Measurements from ENCODE around the gene LRRIQ1.
"Not testable (repeated sequence)": the region's sequence is repeated elsewhere in the genome, so short reads cannot be mapped to it uniquely, and the experiment has no call there.

Gene LRRIQ1

DNA sequence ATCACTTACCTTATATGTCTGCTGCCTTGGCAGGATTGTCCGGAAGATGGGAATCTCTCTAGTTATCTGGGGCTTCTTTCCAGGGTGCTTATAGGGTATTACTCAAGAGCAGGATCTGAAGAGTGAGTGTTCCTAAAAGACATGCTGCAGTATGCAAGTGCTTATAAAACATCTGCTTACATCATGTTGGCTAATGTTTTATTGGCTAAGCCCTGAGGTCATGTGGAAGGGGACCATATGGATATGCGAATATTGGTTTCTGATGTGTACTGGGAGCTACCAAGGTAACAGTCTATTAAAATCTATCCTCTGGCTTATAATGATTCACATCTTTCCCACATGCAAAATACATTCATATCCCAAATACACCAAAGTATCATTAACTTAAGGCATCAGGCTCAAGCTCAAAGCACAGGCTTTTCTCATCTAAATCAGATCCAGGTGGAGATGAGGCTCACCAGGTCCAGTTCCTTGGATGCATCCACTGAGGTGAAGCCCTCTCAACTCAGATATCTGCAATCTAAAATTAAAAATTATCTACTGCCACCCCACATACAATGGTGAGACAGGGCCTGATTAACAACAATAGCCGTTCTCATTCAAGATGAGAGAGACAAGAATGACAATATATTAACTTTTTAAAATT, 29.8 kb downstream of the LRRIQ1 start:
- DNase-seq, result no peak

DNA sequence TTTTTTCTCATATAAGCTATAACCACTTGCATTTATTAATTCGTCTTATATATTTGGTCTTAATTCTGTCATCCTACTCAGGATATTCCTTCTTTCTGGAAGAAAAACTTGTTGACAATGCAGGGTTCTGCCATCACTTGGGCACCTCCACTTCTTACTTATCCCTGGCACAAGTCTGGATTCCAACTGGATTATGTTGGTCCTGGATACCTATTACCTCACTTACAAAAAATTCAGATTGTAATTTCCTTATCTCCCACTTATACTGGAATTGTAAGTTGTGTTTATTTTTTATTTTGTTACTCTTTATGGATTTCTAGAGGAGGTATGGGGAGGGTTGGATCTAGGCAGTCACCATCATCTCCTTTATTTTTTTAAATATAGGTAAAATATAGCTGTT, 36.7 kb downstream of the LRRIQ1 start:
- DNase-seq, result no peak

DNA sequence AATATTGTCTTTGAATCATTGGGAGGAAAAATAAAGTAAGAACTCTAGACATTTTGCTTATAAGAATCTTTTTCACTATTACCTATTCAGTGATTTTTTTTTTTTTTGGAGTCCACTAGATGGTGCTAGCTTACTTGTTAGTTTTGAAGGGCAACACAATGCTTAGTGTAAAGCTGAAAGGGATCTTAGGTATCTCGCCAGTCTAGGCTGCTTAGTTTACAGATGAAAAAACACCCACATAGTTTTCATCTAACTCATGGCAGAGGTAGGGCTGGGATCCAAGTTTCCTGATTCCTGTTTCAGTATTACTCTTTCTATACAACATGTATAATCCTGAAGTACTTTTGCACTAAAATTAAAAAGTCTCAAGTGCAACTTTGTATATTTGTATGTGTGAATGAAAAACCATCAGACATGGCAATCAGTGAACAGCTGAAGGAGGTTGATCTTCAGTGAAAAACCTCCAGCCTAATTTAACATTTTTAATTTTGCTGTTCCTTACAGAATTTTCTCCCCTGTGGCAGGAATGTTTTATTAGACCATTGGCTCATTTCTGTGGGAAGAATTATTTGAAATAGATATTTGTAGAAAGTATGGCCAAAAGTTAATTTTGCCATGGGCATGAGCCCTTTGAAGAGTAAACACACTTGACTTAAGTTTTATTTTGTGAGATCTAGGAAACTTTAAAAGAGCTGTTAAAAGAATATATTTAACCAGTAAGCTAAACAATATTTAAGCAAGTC, 40.7 kb downstream of the LRRIQ1 start:
- DNase-seq, result no peak

DNA sequence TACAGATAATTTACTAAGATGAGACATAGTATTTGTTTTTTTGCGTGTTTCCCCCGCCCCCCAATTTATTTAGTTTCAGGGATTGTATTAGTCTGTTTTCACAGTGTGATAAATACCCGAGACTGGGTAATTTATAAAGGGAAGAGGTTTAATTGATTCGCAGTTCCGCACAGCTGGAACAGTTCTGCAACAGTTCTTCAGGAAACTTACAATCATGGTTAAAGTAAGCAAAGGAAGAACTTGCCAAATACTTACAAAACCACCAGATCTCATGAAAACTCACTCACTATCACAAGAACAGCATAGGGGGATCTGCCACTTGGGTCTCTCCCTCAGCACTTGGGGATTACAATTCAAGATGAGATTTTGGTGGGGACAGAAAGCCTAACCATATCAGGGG, 48.9 kb downstream of the LRRIQ1 start:
- no peak for DNase-seq

DNA sequence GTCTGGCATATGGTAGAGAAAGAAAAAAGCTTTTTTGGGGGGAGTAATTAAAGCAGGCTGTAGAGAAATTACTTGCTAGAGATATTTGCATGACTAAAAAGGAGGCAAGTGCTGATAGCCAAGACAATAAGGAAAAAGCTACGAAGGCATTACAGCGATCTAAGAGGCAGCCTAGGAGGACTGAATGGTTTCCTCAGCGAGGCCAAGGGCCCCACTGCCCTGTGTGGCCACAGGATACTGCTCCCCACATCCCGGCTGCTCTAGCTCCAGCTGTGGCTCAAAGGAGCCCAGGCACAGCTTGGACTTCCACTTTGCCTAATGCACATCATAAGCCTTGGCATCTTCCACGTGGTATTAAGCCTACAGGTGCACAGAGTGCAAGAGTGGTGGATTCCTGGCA, 53.6 kb downstream of the LRRIQ1 start:
- no peak for DNase-seq

DNA sequence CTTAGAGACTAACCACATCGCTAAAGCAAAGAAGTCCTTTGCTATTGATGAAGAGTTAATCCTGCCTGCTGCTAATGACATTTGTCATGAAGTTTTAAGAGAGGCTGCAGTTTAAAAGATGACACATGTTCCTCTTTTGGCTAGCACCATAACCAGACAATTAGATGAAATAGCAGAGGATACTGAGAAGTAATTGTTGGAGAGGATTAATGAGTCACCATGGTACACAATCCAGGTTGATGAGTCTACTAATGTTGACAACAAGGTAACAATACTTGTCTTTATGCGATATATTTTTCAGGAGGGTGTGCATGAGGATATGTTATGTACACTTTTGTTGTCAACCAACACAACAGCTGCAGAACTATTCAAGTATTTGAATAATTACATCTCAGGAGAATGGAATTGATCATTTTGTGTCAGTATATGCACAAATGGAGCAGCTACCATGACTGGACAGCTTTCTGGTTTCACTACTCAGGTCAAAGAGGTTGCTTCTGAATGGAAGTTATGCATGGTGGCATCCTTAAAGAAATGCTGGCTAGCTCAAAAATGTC, 56.7 kb downstream of the LRRIQ1 start:
- DNase-seq, result no peak

DNA sequence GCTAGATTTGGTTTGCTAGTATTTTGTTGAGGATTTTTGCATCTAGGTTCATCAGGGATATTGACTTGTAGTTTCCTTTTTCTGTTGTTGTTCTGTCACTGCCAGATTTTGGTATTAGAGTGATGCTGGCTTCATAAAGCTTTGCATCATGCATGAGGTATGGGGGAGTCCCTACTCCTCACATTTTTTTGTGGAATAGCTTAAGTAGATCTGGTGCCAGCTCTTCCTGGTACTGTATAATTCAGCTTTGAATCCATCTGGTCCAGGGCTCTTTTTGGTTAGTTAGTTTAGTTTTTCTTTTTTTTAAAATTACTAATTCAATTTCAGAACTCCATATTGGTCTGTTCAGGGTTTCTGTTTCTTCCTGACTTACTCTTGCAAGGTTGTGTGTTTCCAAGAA, 59.4 kb downstream of the LRRIQ1 start:
- DNase-seq, result no peak

DNA sequence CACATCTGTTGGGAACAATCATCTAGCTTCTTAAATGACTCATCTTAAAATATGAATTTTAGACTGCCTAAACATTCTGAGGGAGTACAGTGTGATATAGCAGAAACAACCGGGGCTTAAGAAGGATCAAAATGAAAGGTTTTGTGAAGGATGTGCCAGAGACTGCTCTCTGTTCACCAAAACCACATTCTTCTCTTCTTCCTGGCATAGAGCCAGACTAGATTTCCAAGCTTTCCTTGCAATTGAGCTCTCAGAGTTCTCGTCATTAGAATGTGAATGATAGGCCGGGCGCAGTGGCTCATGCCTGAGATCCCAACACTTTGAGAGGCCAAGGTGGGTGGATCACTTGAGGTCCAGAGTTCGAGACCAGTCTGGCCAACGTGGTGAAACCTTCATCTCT, 94.5 kb downstream of the LRRIQ1 start:
- DNase-seq, result no peak

DNA sequence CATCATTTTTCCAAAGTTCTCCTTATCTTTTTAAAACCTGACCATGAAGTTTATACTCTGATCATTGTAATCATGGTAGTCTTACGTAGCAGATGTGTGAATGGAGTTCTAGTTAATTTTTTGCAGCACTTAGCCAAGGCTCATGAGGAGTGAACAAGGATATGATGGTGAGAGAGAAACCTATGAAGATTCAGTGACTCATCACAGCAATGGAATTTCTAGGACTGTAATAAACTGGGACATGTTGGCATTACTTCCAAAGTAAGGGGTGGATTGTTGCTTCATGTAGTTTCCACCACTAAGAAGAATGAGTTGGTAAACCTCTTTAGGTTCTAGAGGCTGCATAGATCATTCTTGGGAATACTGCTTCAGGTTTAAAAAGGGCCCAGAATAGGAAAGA, 102.7 kb downstream of the LRRIQ1 start:
- no peak for DNase-seq

DNA sequence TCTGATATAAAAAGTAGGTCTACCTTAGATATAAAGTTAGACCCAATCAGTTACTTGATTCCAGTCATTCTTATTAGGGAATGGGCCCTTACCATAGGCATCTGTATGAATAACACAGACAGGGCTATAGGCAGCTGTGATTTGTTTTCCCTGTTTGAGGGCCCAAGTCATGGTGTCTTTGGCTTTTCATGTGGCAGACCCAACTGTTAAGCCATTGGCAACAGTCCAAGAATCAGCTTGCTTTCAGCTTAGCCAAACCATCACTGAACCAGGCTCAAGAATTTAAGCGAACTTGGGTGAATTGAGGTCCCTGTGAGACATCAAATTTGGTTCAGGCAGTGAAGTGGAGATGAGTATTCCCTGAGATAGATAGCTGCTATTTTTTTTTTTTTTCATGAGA, 111.2 kb downstream of the LRRIQ1 start:
- DNase-seq, result no peak

DNA sequence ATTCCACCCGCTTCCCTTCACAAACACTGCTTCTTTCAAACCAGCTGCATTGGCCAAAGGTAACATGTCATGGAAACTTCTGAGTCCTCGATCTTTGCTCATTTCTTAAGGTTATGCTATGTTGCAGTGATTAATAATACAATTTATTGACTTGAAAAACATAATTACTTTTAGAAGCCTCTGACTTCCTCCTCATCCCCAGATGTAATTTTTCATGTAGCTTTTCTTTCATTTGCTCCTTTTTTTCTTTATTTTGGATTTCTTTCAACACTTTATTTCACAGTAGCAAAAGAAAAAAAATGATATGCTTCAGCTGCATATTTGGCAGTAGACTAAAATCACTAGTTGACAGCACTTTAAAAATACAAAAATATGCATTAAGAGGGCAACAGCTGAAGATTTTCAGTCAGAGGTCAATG, 116.2 kb downstream of the LRRIQ1 start:
- DNase-seq, result no peak

DNA sequence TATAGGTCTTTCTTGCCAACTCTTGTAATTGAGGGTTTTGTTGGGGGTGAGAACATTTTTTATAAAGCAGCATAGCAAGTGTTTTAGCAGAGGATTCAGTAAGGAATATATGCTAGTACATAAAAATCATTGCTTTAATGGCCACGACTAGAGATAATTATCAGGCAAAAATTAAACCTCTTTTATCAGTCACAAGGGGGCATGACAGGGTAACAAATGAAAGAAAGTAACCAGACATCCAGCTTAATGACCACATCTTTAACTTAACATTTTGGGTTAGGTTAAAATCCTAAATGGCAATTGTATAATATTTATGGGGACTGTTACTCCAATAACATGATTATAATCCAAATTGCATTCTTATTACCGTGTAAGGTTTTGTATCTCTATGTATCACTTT, 119.6 kb downstream of the LRRIQ1 start:
- DNase-seq, result no peak

DNA sequence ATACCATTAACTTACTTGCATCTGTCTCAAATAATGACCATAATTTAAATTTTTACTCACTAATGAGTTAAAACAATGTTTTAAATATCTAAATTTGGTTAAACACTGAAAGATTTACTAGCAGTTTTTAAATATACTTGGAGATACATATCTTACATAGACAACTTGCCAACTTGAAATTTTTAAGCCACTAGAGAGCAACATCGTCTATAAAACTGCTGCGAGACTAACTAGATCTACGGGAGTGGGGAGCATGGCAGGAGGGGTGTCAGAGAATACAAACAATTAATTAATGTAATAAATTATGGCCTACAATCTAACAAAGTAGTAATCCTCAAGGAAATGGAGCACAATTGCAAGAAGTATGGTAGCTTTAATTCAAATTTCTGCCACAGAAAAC, 120.4 kb downstream of the LRRIQ1 start:
- DNase-seq, result no peak

DNA sequence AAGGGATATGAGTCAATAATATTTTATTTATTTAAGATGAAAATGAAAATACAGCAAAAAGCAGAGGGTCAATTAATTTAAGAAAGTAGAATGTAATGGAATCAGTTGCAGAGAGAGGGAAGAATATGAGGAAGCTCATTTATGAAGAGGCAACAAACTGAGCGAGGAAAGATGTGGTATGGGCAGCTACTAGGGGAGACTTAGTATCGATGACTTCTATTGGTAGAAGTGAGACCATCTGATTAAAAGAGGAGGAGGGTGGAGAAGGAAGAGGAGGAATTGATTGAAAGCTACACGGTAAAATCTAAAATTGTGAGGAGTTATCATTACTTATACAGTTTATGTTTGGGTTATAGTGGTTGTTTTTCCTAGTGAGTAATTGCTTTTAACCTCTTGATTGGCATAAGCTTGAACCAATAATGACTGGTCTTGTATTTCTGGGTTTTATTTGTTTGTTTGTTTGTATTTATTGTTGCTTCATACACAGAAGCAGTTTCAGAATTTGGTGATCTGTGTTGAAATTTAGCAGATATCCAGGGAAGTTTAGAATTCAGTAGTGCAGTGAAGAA, 121.0 kb downstream of the LRRIQ1 start:
- no peak for DNase-seq

DNA sequence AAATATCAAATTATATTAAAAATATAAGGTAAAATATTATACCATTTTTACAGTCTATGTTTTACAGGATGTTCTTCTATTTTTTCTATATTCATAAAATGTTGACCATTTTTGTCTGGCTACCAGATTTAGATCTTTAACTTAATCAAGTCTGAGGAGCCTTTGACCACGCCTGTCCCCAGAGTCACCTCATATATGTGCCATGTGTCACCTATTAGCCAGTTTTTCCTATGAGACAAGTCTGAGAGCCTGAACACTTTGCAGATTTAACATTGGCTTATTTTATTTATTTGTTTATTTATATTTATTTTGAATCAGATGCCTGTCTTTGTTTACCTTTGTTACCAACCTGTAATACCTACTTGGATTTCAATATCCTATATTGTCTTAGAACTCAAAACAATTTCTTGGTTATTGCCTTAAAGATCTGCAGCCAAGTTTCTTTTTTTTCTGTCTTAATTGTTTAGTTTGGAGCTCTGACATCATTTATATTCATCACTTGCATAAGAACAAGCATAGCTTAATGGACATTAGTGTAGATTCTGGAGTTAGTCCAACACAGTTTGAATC, 127.7 kb downstream of the LRRIQ1 start:
- DNase-seq, result no peak

DNA sequence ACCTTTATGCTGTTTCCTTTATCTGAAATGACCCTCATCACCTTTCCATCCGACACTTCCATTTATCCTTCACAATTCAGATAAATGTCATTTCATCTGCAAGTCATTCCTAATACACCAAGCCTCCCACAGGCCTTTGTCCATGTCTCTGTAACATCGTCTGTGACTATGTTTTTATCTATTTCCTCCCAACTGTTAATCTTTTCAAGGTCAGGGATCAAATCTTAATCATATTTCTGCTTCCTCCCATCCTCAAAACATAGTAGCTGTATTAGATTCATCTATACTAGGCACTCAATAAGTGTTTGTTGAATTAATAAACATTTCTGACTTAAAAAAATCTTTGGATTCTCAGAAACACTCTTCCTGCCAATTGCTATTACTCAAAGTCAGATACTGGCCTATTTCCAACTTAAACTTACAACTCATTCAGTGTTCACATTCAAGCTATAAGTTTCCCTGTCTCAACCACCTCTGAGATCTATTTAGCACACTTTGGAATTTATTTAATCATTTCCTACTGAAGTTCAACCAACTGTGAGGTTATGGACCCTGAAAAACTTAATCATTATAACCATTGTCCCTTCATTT, 143.6 kb downstream of the LRRIQ1 start:
- no peak for DNase-seq

DNA sequence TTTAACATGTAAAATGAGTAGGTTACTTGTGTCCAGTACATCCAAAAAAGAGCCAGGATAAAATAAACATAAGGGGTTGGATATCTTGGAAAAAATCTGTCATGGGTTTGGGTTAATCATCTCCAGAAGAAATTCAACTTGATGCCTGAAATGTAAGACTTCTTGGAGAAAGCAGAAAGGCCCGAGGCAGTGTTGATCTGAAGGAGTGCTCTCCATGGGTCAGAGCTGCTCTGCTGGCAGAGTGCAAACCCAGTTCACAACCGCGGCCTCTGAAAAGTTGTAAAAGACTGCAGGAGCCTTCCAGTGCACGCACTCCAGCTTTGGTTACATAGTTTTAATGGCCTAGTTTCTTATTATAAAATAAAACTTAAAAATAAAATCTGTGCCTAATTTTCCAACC, 146.5 kb downstream of the LRRIQ1 start:
- no peak for DNase-seq

DNA sequence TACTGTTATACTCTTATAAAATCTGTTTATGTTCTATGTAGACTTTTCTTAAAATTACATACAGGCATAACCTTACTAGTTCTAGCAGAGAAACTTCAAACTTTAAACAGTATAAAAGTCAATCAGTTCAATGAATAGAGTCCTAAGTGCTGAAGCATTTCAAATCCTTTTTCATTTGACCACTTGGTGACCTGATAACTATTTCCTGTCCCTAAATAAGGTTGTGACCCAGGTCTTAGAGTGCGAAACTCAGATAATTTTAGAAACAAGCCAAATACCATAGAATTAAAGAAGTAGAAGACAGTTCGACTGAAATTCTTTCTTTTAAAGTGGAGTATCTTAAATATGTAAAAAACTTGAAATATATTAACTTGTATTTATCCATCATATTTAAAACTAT, 147.7 kb downstream of the LRRIQ1 start:
- DNase-seq, result no peak

DNA sequence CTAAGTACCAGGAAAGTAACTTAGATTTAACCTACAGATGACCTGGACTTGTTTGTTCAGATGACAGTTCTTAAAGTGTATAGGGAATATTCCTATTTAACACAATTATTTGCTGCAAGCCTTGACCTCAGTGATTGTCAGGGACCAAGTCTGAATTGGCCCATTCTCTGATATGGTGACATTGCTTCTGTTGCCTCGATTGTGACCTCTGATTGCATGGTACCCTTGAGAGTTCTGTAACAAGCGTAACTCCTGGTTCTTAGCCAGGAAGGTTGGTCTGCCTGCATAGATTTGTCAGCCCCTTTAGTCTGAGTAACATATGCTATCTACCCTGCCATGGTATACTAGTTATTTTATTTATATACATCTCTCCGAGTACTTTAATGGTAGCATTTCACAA, 150.1 kb downstream of the LRRIQ1 start:
- DNase-seq, result no peak

DNA sequence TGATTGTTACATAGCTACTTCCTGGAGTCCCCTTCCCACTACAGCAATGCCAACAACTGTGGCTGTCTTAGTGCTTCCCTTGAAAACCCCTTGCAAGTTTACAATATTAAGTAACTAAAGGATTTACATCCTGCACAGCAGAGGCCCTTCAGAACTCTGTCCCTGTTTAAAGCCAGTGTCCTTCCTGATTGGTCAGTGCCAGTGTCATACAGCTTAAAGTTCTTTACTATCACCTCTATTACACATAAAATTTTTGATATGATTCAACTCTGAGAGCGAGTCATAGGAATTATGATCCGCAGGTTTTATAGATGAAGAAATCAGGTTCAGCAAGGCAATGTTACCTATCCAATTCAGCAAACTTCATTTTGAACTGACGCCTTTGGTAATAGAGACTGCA, 152.5 kb downstream of the LRRIQ1 start:
- DNase-seq, result no peak

DNA sequence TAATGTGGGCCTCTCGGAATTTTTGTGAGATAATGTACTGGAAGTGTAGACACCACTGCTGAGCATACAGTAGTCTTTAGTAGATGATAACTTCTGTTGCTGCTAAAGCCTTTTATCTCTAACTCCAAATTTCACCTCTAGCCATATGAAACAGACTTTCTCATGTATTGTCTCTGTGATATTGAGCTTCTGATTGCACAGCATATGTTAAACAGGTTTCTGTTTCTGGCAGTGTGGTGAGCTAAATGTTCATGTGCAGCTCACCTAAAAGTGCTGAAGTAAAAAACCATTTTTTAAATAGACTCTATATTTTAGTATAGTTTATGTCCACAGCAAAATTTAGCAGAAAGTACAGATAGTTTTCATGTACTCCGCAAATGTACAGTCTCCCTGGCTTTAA, 154.6 kb downstream of the LRRIQ1 start:
- no peak for DNase-seq

DNA sequence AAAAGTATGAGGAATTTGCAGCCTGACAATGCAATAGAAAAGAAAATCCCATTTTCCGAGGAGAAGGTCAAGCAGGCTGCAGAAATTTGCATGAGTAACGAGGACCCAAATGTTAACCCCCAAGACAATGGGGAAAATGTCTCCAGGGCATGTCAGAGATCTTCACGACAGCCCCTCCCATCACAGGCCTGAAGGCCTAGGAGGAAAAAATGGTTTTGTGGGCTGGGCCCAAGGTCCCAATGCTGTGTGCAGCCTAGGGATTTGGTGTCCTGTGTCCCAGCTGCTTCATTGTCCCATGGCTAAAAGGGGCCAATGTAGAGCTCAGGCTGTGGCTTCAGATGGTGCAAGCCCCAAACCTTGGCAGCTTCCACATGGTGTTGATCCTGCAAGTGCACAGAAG, 167.7 kb downstream of the LRRIQ1 start:
- not testable (repeated sequence) for DNase-seq

DNA sequence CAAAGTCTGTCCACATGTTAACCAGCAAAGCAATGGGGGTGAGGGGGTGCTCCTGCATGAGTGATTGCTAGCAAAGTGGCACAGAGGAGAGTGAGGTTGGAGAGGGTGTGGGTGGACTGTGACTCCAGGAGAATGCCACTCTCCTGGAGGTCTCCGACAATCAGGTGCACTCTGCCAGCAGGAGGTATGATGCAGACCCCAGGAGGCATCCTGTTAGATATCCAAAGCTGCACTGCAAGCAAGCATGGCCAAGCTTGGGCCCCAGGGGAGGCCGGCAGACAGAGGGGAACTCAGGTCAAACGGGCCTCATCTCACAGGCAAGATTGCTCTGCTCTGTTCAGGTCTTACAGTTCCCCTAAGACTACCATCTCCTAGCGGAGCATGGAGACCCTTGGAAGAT, 170.4 kb downstream of the LRRIQ1 start:
- no peak for DNase-seq

DNA sequence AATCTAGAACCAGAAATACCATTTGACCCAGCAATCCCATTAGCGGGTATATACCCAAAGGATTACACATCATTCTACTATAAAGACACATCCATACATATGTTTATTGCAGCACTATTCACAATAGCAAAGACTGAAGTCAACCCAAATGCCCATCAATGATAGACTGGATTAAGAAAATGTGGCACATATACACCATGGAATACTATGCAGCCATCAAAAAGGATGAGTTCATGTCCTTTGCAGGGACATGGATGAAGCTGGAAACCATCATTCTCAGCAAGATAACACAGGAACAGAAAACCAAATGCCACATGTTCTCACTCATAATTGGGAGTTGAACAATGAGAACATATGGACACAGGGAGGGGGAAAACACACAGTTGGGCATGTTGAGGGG, 188.2 kb downstream of the LRRIQ1 start:
- not testable (repeated sequence) for DNase-seq
